Endothelial cell (in vitro differentiated cells): ENCODE measurements around the gene CD28. TPM values are rescaled to one million over a fixed set of nuclear protein-coding genes. Genes with fewer than 3 reads are reported as not detected.

Experiments
- DNase-seq: peaks from one replicate; pipeline ENCODE4 v3.0.0; 2021; ENCODE audit warnings: low spot score
- H3K27ac Mint-ChIP-seq: one replicate; pipeline ENCODE4 v1.8.0; 2021; ENCODE audit warnings: mixed read lengths, inconsistent platforms; ENCODE audit not compliant: unreplicated experiment
- H3K27me3 Mint-ChIP-seq: one replicate; pipeline ENCODE4 v1.8.0; 2021; ENCODE audit warnings: mild to moderate bottlenecking, moderate library complexity, mixed read lengths, inconsistent platforms; ENCODE audit not compliant: unreplicated experiment
- H3K36me3 Mint-ChIP-seq: one replicate; pipeline ENCODE4 v1.8.0; 2021; ENCODE audit warnings: mild to moderate bottlenecking, low read depth, mixed read lengths, inconsistent platforms; ENCODE audit not compliant: unreplicated experiment
- H3K4me1 Mint-ChIP-seq: one replicate; pipeline ENCODE4 v1.8.0; 2021; ENCODE audit warnings: mild to moderate bottlenecking, mixed read lengths, inconsistent platforms; ENCODE audit not compliant: unreplicated experiment
- H3K4me3 Mint-ChIP-seq: one replicate; pipeline ENCODE4 v1.8.0; 2021; ENCODE audit warnings: mild to moderate bottlenecking, mixed read lengths, inconsistent platforms; ENCODE audit not compliant: unreplicated experiment
- H3K9me3 Mint-ChIP-seq: one replicate; pipeline ENCODE4 v1.8.0; 2021; ENCODE audit warnings: mixed read lengths, inconsistent platforms; ENCODE audit not compliant: unreplicated experiment
- total RNA-seq: library from RNA; stranded (reverse); fragmentation: NEBNext Ultra II Directional; extraction: Animal tissue kit (Norgen Biotek cat#: 25700); gene quantifications from one replicate; pipeline ENCODE4 v1.2.1, GENCODE V29; 2021; ENCODE audit not compliant: unreplicated experiment
- TF ChIP-seq, protein P1 (sequence below): fragments of 200-600 bp; sonication (generic); IDR thresholded peaks from one replicate; pipeline ENCODE4 v1.5.0; 2021; ENCODE audit warnings: antibody characterized with exemption; ENCODE audit not compliant: unreplicated experiment

Gene CD28
- total RNA-seq, 1 donor from 2014 or later, result not detected

- no peaks in the 10 kb centered on the region for H3K9me3 Mint-ChIP-seq
- H3K27ac Mint-ChIP-seq, result no peak overlapping the region
- H3K27me3 Mint-ChIP-seq, result no peaks in the 10 kb centered on the region
- DNase-seq, result no peak
- TF ChIP-seq, protein P1, sequence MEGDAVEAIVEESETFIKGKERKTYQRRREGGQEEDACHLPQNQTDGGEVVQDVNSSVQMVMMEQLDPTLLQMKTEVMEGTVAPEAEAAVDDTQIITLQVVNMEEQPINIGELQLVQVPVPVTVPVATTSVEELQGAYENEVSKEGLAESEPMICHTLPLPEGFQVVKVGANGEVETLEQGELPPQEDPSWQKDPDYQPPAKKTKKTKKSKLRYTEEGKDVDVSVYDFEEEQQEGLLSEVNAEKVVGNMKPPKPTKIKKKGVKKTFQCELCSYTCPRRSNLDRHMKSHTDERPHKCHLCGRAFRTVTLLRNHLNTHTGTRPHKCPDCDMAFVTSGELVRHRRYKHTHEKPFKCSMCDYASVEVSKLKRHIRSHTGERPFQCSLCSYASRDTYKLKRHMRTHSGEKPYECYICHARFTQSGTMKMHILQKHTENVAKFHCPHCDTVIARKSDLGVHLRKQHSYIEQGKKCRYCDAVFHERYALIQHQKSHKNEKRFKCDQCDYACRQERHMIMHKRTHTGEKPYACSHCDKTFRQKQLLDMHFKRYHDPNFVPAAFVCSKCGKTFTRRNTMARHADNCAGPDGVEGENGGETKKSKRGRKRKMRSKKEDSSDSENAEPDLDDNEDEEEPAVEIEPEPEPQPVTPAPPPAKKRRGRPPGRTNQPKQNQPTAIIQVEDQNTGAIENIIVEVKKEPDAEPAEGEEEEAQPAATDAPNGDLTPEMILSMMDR, result no peak
- peaks cover 6% of the 10 kb centered on the region for H3K4me1 Mint-ChIP-seq
- no peak overlapping the region for H3K4me3 Mint-ChIP-seq
- no peaks in the 10 kb centered on the region for H3K36me3 Mint-ChIP-seq
Measured at GRCh38 chr2:203711399-203711798, 5.0 kb downstream of the CD28 start.

DNA sequence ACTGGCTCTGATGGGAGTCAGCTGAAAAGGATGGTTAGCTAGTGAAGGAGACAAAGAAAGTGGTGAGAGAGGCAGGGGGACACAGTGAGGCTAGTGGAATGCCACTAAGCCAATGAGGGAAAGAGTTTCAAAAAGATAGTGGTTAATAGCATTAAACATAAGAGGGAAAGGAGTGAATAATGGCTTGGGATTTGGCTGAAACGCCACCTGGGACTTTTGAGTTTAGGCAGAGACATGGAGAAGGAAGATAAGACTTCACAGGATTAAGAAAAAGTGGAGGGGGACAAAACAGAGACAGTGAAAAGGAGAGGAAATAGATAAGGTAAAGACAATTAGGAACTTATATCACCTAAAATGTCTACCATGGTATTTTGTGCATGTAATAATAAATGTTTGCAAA is 6.9 kb downstream of the CD28 start:
- no peak overlapping the region for H3K27ac Mint-ChIP-seq
- H3K27me3 Mint-ChIP-seq, result peaks cover 2% of the 10 kb centered on the region
- H3K4me3 Mint-ChIP-seq, result no peak overlapping the region
- H3K9me3 Mint-ChIP-seq, result no peaks in the 10 kb centered on the region
- TF ChIP-seq, protein P1, result no peak
- H3K36me3 Mint-ChIP-seq, result no peaks in the 10 kb centered on the region
- DNase-seq, result no peak
- peaks cover 12% of the 10 kb centered on the region for H3K4me1 Mint-ChIP-seq

GRCh38 chr2:203714112-203714511 is 7.7 kb downstream of the CD28 start:
- no peak for DNase-seq
- Mint-ChIP-seq H3K27me3 (peaks cover 2% of the 10 kb centered on the region), H3K9me3 (no peaks in the 10 kb centered on the region), H3K4me1 (peaks cover 12% of the 10 kb centered on the region), H3K36me3 (no peaks in the 10 kb centered on the region), H3K4me3 (no peak overlapping the region), H3K27ac (no peak overlapping the region)
- TF ChIP-seq, protein P1, result no peak

GRCh38 chr2:203715744-203716143 is 9.3 kb downstream of the CD28 start:
- Mint-ChIP-seq H3K27ac (no peak overlapping the region), H3K36me3 (no peaks in the 10 kb centered on the region), H3K4me1 (peaks cover 14% of the 10 kb centered on the region), H3K9me3 (no peaks in the 10 kb centered on the region), H3K27me3 (peaks cover 2% of the 10 kb centered on the region), H3K4me3 (no peak overlapping the region)
- DNase-seq, result no peak
- TF ChIP-seq, protein P1, result no peak

GRCh38 chr2:203718087-203718486 is 11.6 kb downstream of the CD28 start:
- H3K4me3 Mint-ChIP-seq, result no peak overlapping the region
- no peak overlapping the region for H3K27ac Mint-ChIP-seq
- H3K27me3 Mint-ChIP-seq, result peaks cover 2% of the 10 kb centered on the region
- no peak for DNase-seq
- H3K9me3 Mint-ChIP-seq, result no peaks in the 10 kb centered on the region
- H3K4me1 Mint-ChIP-seq, result peaks cover 13% of the 10 kb centered on the region
- TF ChIP-seq, protein P1, result no peak
- no peaks in the 10 kb centered on the region for H3K36me3 Mint-ChIP-seq
